BJ (cell line): Measurements from ENCODE around the gene ADAMTS14. TPM values are rescaled to one million over a fixed set of nuclear protein-coding genes. Genes with fewer than 3 reads are reported as not detected.

Experiments used
- CTCF ChIA-PET: fragments of 350-600 bp; formaldehyde crosslinking; extraction: SDS; loops from one replicate; lab custom pipeline; 2021; ENCODE audit warnings: antibody characterized with exemption, inconsistent platforms; lab: Yijun Ruan, JAX
- POLR2A ChIA-PET: fragments of 300-600 bp; sonication (Branson Sonifier 250); formaldehyde crosslinking; extraction: SDS; loops from one replicate; lab custom pipeline; 2021; ENCODE audit warnings: antibody characterized with exemption; lab: Charles Lee
- DNase-seq: peaks from one replicate; pipeline ENCODE4 v3.0.0-alpha.2; 2011; ENCODE audit warnings: low read depth
- H3K27me3 ChIP-seq: 2 replicates; pipeline ENCODE4 v1.6.0; 2011; ENCODE audit warnings: low read length; ENCODE audit not compliant: control insufficient read depth, insufficient read depth
- H3K36me3 ChIP-seq: 2 replicates; pipeline ENCODE4 v1.5.1; 2011; ENCODE audit warnings: low read length; ENCODE audit not compliant: control insufficient read depth, insufficient read depth
- H3K4me3 ChIP-seq: 2 replicates; pipeline ENCODE4 v1.5.1; 2011; ENCODE audit warnings: low read depth, mild to moderate bottlenecking, control low read depth, low read length
- polyA plus RNA-seq: library from polyadenylated mRNA; depleted of rRNA; stranded (reverse); fragments of >200 nt; gene quantifications from 2 replicates; pipeline ENCODE4 v1.2.3, GENCODE V29; 2011
- TF ChIP-seq, protein P1 (sequence below): IDR thresholded peaks from 2 replicates; pipeline ENCODE4 v1.5.1; 2011; ENCODE audit warnings: low read depth, mild to moderate bottlenecking, control low read depth, inconsistent platforms, low read length, moderate library complexity; ENCODE audit not compliant: insufficient read depth

The ADAMTS14 gene
- polyA plus RNA-seq, 1 experiment = 3.3 TPM

DNA sequence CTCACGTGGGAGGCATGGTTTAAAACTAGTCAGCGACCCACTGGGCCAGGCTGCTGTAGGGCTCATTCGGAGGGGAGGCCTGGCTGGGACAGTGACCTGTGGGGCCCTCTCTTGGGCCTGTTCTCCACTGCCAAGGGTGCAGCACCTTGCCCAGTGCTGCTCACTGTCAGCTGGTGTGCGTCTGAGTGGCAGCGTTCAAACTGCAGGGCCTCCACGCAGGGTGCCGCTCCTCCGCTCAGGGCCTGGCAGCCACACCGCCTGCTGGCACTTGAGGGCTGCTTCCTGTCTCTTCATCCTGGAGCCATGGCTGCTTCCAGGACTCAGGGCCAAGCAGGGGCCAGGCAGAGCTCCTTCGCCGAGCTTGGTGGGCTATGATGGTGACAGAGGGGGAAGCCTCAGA is 18.3 kb downstream of the ADAMTS14 start:
- H3K4me3 ChIP-seq = no peak overlapping the region
- DNase-seq = no peak
- H3K36me3 ChIP-seq = no peaks in the 10 kb centered on the region
- H3K27me3 ChIP-seq = no peaks in the 10 kb centered on the region
- POLR2A ChIA-PET = no interaction called here
- CTCF ChIA-PET = interaction anchor here (0.6 kb wide), 1 partner anchor 143 kb away, joined by 3 read pairs; no protein-coding TSS in a partner anchor
- TF ChIP-seq, protein P1, sequence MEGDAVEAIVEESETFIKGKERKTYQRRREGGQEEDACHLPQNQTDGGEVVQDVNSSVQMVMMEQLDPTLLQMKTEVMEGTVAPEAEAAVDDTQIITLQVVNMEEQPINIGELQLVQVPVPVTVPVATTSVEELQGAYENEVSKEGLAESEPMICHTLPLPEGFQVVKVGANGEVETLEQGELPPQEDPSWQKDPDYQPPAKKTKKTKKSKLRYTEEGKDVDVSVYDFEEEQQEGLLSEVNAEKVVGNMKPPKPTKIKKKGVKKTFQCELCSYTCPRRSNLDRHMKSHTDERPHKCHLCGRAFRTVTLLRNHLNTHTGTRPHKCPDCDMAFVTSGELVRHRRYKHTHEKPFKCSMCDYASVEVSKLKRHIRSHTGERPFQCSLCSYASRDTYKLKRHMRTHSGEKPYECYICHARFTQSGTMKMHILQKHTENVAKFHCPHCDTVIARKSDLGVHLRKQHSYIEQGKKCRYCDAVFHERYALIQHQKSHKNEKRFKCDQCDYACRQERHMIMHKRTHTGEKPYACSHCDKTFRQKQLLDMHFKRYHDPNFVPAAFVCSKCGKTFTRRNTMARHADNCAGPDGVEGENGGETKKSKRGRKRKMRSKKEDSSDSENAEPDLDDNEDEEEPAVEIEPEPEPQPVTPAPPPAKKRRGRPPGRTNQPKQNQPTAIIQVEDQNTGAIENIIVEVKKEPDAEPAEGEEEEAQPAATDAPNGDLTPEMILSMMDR = no peak

DNA sequence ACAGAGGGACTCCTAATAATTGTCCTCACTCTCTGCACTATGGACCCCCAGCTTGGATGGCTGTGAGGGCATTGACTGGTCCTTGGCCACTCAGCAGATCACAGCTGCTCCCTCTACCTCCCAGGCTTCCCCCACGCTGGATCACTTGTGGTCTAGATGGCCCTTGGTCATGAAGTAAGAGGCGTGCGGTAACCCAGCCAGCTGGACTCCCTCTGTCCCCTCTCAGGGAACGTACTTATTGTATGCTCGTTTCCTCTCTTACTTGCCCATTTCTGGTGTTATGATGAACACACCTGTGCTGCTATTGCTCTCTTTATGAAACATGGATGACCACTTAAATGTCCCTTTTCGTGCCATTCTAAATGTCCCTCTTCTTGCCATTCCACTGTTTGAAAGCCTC is 19.3 kb downstream of the ADAMTS14 start:
- DNase-seq = no peak
- CTCF ChIA-PET = interaction anchor here (1.0 kb wide), 1 partner anchor 40 kb away, joined by 3 read pairs; no protein-coding TSS in a partner anchor
- Histone ChIP-seq H3K4me3 (no peak overlapping the region), H3K27me3 (no peaks in the 10 kb centered on the region), H3K36me3 (no peaks in the 10 kb centered on the region)
- TF ChIP-seq, protein P1 = no peak
- POLR2A ChIA-PET = no interaction called here

DNA sequence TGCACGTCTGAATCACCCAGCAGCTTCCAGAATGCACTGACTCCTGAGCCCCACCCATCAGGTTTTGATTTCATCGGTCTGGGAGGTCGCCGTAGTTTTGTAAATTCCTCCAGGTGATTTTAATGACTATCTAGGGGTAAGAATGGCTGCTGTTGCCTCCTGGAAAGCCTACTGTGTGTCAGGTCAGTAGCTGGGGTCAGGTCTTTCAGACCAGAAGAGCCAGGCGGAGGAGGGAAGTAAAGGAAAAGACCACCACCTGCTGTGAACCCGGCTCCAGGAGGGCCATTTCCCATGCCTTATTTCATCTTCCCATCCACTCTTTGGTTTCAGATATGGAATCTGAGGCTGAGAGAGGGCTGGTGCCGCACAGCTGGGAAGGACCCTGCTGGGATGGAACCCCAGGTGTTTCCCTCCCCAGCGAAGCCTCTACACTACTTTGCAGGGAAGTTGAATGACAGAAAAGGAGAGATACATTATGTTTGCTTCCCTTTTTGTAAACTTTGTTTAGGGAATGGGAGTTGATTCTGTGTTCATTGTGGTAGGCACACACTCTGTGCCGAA is 19.8 kb downstream of the ADAMTS14 start:
- Histone ChIP-seq H3K36me3 (no peaks in the 10 kb centered on the region), H3K27me3 (no peaks in the 10 kb centered on the region), H3K4me3 (no peak overlapping the region)
- ChIA-PET POLR2A (no interaction called here), CTCF (interaction anchor here (0.6 to 1.0 kb wide), 4 partner anchors 11 to 150 kb away, joined by 3 to 5 read pairs (median 4); no protein-coding TSS in a partner anchor)
- TF ChIP-seq, protein P1 = no peak
- no peak for DNase-seq

DNA sequence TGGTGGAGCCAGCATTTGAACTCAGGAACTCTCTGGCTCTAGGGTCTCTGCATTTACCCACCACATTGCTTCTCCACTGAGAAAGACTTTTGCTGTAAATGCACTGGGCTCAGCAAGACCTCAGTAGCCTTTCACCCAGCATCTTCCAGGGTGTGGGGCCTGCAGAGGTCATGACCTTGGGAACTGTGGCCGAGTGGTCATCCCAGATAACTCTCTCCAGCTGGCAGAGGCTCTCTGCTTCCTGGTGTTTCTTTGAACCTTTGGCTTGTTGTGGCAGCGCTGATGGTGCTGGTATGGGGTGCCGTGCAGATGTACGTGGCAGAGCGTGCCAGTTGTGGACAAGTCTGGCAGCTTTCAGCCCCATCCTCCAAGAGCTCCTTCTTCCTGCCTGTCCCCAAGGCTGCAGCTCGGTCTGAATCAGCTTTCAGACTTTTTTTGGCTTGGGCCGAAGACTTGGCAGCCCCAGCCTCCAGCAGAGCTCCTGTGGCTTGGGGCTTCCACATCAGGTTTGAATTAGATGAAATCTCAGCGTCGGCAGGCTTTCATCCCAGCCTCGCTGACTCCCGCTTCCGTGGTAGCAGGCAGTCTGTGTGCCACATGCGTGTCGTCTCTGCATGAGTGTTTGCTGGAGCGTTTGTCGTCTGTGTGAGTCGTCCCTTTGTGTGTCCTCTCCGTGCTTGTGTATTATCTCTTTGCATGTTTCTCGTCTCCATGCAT is 21.5 kb downstream of the ADAMTS14 start:
- H3K4me3 ChIP-seq = no peak overlapping the region
- DNase-seq = peak; percentile 89
- CTCF ChIA-PET = interaction anchor here (0.6 to 1.2 kb wide), 4 partner anchors 9 to 142 kb away, joined by 3 read pairs; no protein-coding TSS in a partner anchor
- TF ChIP-seq, protein P1 = no peak
- POLR2A ChIA-PET = interaction anchor here (0.5 to 0.6 kb wide), 2 partner anchors 14 to 29 kb away, joined by 3 read pairs; no protein-coding TSS in a partner anchor
- no peaks in the 10 kb centered on the region for H3K27me3 ChIP-seq
- H3K36me3 ChIP-seq = no peaks in the 10 kb centered on the region

DNA sequence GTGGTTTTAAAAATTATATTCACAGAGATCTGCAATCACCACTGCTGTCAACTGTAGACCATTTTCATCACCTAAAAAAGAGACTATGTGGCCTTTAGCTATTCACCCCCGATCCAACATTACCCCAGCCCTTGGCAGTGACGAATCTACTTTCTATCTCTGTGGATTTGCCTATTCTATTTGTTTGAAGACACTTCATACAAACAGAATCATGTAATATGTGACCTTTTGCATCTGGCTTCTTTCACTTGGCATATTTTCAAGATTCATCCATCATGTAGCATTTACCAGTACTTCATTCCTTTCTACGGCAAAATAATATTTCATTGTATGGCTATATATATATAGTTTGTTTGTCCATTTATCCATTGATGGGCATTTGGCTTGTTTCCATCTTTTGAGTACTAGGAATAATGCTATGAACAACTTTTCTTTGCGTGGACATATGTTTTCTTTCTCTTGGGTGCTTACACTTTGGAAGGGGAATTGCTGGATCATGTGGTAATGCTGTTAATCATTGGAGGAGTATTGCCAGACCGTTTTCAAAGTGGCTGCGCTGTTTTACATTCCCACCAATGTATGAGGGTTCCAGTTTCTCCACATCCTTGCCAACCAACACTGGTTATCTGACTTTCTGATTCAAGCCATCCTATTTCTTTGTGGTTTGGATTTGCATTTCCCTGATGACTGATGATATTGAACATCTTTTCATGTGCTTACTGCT is 22.3 kb downstream of the ADAMTS14 start:
- Histone ChIP-seq H3K27me3 (no peaks in the 10 kb centered on the region), H3K4me3 (no peak overlapping the region), H3K36me3 (no peaks in the 10 kb centered on the region)
- ChIA-PET CTCF (interaction anchor here (0.9 to 1.2 kb wide), 3 partner anchors 10 to 142 kb away, joined by 3 read pairs; no protein-coding TSS in a partner anchor), POLR2A (no interaction called here)
- no peak for DNase-seq
- TF ChIP-seq, protein P1 = no peak
